GM12872 (cell line): Measurements from ENCODE around the gene LYPD8.

Experiments used
- TF ChIP-seq, protein P1 (sequence below): IDR thresholded peaks from 3 replicates; pipeline ENCODE4 v1.5.1; 2011; ENCODE audit warnings: low read depth, mild to moderate bottlenecking, low read length, moderate library complexity; ENCODE audit not compliant: insufficient read depth

The LYPD8 gene

DNA sequence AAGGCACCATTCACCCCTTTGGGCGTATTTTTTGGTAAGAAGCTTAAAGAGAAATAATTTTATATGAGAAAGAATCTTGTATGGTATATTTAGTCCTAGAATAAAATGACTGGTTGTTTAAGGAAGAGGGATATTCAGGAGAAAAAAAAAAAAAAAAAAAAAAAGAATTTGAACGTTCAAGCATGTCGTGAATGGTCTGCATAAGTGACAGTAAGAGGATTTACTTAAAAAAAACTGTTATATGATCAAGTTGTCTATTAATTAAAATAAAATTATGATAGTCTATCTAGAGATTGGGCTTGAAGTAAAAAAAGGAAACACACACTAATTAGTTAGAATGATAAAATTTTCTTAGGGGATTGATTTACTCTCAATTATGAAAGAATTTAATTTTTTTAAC is 41.3 kb downstream of the LYPD8 start:
- TF ChIP-seq, protein P1, sequence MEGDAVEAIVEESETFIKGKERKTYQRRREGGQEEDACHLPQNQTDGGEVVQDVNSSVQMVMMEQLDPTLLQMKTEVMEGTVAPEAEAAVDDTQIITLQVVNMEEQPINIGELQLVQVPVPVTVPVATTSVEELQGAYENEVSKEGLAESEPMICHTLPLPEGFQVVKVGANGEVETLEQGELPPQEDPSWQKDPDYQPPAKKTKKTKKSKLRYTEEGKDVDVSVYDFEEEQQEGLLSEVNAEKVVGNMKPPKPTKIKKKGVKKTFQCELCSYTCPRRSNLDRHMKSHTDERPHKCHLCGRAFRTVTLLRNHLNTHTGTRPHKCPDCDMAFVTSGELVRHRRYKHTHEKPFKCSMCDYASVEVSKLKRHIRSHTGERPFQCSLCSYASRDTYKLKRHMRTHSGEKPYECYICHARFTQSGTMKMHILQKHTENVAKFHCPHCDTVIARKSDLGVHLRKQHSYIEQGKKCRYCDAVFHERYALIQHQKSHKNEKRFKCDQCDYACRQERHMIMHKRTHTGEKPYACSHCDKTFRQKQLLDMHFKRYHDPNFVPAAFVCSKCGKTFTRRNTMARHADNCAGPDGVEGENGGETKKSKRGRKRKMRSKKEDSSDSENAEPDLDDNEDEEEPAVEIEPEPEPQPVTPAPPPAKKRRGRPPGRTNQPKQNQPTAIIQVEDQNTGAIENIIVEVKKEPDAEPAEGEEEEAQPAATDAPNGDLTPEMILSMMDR: no peak

- TF ChIP-seq, protein P1: no peak
These were observed 45.2 kb downstream of the LYPD8 start for GRCh38 chr1:248710305-248710900.

GRCh38 chr1:248704606-248705005 is 51.0 kb downstream of the LYPD8 start:
- TF ChIP-seq, protein P1: no peak

DNA sequence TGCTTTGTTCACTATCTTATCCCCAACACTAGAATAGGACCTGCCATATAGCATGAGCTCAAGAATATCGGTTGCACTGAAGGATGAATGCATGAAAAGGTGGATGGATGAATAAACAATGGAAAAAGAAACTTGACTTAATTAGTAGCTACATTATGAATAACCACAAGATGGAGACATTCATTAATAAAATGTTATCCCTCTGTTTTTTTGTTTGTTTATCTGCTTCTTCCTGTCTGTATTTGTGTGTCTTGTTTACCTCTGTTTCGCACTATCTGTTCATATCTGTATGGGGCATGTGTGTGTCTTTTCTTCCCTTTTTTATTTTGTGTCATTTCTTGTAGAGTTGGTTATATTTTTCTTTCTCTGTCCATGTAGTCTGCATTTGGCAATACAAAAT is 51.9 kb downstream of the LYPD8 start:
- TF ChIP-seq, protein P1: no peak

DNA sequence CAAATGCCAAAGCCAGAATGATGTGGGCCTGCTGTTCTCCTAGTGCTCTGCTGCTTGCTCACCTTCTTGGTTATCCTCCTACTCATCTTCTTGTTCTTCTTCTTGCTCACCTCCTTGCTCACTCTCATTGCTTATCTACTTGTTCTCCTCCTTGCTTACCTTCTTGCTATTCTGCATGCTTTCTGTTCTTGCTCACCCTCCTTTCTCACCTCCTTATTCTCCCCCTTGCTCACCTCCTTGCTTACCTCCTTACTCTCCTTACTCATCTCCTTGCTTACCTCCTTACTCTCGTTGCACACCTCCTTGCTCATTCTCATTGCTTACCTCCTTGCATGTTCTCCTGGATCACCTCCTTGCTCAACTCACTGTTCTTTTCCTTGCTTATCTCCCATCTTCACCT is 52.8 kb downstream of the LYPD8 start, which contains the start of gene OR14I1:
OR14I1 (minus strand) TSS at position 53 of the 400 bp plus-strand sequence.
- TF ChIP-seq, protein P1: no peak

GRCh38 chr1:248699099-248699498 is 56.5 kb downstream of the LYPD8 start:
- TF ChIP-seq, protein P1: no peak

GRCh38 chr1:248697907-248698306 is 57.7 kb downstream of the LYPD8 start:
- TF ChIP-seq, protein P1: no peak

DNA sequence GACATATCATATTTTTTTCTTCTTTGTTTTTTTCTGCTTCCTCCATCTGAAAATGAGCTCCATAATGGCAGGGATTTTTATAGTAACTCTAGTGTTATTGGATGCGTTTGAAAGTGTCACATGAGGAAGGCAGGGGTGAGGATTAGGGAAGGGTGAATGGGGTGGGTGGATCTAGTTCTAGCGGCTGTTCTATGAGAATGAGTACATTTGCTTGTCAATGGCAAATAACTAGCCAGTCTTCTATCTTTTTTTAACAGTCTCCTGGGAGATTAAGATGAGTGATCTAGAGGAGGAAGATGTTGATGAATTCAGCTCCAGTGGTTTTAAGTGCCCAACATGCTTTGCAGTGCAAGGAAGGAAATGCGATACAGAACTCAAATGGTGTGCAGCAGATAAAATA is 58.8 kb downstream of the LYPD8 start:
- TF ChIP-seq, protein P1: no peak
